ENCODE data around the gene PPIL6. TPM values are rescaled to one million over a fixed set of nuclear protein-coding genes. Genes with fewer than 3 reads are reported as not detected.
"Not testable (repeated sequence)": the region's sequence is repeated elsewhere in the genome, so short reads cannot be mapped to it uniquely, and the experiment has no call there.

The PPIL6 gene
- polyA plus RNA-seq, 3 donors, result 0.34 to 3.0 (median 1.2) TPM

DNA sequence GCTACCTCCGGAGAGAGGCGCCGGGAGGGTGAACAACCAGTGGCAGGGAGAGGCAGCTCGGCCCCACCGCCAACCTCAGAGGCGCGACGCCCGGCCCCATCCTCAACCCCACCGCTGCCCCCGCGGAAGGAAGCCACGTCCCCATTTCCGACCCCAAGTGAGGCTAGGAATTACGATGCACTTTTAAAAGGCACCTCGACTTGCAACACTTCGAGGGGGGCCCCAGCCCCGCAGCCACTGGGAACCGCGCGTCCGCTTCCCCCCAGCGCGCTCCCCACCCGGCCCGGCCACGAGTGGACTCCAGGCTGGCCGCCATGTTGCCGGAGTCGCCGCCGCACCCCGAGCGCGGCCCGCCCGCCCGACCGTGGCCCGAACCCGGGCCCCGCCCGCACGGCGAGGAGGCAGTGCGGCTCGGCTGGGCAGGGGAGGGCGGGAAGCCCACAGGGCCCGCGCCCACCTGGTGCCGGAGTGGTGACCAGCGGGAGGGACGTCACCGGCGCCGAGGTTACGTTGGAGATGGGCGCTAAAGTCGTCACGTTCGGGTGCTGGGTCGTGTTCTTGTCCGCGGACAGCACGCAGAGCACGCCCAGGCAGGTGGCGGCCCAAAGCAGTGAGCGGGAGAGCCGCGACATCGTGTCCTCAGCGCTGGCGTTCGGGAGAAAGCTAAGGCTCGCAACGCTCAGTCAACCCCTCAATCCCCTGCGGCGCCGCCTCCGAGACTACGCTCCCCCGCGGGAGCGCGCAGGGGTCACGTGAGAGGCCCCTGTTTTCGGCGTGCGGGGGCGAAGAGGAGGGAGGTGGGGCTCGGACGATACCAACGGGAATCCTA is 58.5 kb downstream of the PPIL6 start, which contains the start of gene CD164:
TSS of gene CD164 (minus strand) at position 721 of the 829 bp plus-strand sequence. CDS start at position 632, 89 bp downstream.
- H3K27ac ChIP-seq (ENCODE audit: low read depth, low read length), result peak within 1 kb of the TSS; percentile 94
- WGBS, 3 donors, result 0 to 1% (median 0%) methylated on average over 82 to 93 of the region's 93 CpGs

DNA sequence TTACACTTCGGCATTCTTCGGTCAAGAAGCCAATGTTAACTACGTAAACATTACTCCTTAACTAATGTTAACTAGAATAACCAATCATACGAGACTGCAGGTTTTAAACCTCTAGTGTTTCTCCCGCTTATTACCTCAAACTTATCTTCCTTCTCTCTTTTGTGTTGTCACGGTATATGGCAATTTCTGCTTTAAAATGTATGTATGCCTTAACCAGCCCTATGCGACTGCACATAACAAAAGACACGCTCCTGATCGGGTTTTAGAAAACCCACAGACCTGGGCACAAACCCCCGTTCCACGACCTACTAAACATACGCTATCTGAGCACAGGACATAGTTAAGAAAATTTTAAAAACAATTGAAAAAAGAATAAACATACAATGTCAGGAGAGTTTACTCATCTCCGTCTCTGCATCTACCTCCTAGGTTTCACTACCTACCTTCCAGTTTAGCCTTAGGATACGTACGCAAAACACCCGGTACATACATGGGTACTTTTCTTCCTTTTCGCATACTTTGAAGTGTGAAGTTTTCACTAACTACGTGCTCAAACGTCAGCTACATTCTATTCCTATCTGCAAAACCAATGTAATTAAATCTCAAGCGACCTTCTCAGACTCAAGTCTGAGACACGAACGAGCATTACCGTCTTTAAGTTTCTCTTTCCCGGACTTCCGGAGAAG is 59.2 kb downstream of the PPIL6 start:
- H3K27ac ChIP-seq (ENCODE audit: low read depth, low read length), result peak overlapping the region; percentile 94
- WGBS, 3 donors, result 0% methylated on average over 25 of the region's 25 CpGs

DNA sequence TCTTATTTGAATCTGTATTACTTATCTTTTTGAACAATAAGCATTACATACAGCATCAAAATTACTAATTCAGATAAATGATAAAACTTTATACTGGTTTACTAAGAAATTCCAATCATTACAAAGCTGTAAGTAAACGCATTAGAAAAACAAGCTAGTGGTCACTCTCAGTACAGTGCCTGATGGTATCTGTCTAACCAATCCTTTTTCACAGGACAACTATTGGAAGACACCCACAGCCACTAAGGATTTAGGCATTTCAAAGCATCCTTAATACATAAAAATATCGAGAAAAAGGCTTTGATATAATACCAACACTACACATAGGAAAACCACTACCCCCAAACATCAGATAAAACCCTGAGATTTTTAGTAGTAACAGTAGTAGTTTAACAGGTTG is 60.7 kb downstream of the PPIL6 start:
- 20 to 29% (median 26%) methylated on average over 2 of the region's 2 CpGs for WGBS, 3 donors
- no peak overlapping the region for H3K27ac ChIP-seq (ENCODE audit: low read depth, low read length)

DNA sequence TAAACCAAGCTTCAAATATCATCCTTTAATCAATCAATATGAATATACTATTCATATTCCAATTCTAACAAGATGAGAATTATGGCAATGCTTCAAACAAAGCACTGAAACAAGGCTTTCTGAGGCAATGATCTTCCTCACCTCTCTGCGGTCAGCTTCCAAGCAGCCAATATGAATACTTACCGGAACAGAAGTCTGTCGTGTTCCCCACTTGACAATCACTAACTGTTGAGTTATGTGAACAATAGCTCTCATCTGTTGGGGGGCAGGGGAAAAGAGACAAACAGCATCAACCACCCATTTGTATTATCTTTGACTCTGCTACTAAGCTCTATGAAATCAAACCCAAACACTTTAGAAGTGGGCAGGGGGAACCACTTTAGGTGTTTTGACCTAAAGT is 62.7 kb downstream of the PPIL6 start:
- 62 to 75% (median 62%) methylated on average over 3 of the region's 3 CpGs for WGBS, 3 donors

DNA sequence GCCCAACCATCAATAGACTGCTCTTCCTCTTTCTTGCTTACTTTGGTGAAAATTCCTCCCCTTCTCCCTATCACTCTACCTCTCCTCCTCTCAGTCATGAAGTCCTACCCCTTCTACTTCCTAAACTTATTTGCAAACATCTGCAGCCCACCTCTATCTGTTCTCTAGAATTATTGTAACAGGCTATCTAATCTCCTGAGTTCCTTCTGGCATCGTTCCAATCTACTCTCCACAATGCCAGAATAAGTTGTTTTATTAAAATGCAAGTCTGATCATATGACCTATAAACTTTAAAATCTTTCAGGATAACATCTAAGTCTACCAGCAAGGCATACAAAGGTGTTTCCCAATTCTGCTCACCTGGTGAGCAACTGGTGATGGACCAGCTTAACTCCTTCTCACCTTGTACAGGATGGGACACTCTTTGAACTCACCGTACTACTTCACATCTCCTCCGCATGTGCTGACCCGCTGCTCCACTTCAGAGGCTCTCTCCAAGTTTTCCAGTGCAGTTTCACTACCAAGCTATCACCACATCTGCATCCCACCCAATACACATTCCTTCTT is 66.0 kb downstream of the PPIL6 start:
- WGBS, 3 donors, result 75 to 82% (median 78%) methylated on average over 4 of the region's 4 CpGs
- H3K27ac ChIP-seq (ENCODE audit: low read depth, low read length), result no peak overlapping the region

More for the DNA sequence above, 62.7 kb downstream of the PPIL6 start:
- no peak overlapping the region for H3K27ac ChIP-seq (ENCODE audit: low read depth, low read length)

DNA sequence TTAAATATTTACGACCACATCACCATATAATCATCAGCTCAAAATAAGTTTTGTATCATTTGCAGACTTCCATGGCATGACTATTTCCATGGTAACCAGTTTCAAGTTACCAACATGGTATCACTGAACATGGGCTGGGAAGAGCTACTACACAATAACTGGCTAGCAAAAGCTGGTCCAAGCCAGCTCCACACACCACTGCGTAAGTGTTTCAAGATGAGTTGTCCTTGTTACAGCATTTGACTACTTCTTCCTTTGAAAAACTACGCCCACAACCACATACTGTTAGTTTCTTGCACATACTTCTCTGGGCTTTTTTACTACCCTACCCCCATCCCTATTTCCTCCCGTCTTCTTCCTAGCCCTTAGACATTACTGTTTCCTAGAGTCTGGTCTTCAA is 66.7 kb downstream of the PPIL6 start:
- WGBS, 3 donors, result 62 to 83% (median 66%) methylated on average over 4 of the region's 4 CpGs
- no peak overlapping the region for H3K27ac ChIP-seq (ENCODE audit: low read depth, low read length)

DNA sequence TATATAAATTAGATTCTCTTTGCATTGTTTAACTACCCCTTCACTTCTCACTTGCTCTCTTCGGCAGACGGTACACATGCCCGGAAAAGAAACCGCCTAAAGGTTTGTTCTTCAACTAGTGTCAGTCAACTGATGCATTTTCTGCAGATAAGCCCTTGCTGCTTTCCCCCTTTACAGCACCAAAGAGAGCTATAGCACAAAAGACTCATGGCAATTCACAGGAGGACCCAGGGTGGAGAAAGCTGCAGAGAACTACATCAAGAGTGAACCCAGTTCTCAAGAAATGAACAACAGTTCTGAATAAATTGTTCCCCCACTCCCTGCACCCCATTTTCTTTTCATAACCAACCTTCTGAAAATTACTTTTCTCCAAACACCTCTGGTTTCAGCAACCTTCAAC is 67.1 kb downstream of the PPIL6 start:
- no peak overlapping the region for H3K27ac ChIP-seq (ENCODE audit: low read depth, low read length)
- 73 to 79% (median 74%) methylated on average over 4 of the region's 4 CpGs for whole genome bisulfite sequencing, 3 donors

DNA sequence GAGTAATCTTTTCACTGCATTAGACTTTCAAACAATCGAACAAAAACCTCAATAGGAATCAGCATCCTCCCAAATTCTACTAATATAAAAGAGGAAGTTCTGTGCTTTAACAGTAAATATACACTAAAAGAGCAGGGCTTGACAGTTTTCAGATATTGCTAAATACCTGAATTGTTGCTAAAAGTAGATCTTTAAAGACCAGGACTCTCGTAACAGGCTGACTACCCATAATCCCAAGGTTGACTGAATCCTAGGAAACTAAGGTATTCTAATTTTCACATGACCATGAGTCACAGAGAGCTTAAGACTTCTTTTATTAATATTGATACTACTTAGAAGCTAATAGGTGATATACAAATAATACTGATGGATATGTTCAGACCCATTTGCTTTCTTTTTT is 68.3 kb downstream of the PPIL6 start:
- WGBS, 3 donors, result 39 to 76% (median 45%) methylated on average over 2 of the region's 2 CpGs
- H3K27ac ChIP-seq (ENCODE audit: low read depth, low read length), result no peak overlapping the region

DNA sequence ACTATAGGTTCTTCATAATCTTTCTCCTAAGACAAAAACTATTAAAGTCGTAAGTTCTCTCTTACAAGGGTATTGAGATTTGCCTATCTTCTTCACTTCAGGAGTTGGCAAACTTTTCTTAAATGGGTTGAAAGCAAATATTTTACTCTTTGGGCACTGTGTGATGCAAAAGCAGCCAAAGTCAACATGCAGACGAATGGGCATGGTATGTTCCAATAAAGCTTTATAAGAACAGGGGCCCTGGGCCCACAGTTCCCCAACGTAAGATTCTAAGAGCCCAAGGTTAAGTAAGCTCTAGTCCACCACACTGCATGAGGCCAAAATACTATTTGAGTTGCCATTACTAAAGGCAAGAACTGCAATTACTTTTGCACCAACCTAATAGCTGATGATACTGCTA is 69.6 kb downstream of the PPIL6 start:
- H3K27ac ChIP-seq (ENCODE audit: low read depth, low read length), result no peak overlapping the region
- WGBS, 3 donors, result 37 to 75% (median 68%) methylated on average over 3 of the region's 3 CpGs

DNA sequence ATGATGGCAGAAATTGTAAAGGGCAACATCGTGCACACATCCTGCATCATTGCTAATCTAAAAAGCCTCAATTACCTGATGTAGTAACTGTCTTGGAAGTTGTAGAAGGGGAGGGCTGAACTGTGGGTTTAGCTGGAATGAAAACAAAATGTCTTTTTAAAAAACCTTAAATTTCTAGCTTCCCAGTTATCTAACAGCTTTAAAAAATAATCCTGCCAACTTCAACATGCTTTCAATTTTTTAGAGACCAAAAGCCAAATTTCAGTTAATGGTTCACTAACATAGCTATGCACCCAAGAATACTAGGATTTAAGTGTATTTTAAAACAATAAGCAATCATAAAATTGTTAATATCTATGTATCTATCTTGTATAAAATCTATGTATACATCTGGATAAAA is 70.1 kb downstream of the PPIL6 start:
- 68 to 80% (median 77%) methylated on average over 1 of the region's 1 CpG for WGBS, 3 donors
- H3K27ac ChIP-seq (ENCODE audit: low read depth, low read length), result no peak overlapping the region

DNA sequence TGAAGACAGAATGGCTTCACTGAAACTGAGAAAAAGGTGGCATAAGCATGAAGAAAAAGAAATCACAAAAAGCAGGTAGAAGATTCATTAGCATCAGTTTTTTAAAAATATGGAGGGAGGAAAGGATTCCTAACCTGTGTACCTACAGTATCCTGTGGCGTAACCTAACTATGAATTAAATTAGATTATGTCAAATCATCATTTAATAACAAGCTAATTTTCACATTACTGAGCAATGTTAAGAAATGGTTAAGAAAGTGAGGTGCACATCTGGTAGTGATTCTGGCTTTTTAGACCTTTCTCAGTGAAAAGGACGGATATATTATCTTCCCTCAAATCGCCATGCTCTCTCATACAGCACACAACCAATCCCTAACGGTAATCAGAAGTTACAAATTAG is 70.7 kb downstream of the PPIL6 start:
- 85 to 94% (median 90%) methylated on average over 4 of the region's 4 CpGs for WGBS, 3 donors

DNA sequence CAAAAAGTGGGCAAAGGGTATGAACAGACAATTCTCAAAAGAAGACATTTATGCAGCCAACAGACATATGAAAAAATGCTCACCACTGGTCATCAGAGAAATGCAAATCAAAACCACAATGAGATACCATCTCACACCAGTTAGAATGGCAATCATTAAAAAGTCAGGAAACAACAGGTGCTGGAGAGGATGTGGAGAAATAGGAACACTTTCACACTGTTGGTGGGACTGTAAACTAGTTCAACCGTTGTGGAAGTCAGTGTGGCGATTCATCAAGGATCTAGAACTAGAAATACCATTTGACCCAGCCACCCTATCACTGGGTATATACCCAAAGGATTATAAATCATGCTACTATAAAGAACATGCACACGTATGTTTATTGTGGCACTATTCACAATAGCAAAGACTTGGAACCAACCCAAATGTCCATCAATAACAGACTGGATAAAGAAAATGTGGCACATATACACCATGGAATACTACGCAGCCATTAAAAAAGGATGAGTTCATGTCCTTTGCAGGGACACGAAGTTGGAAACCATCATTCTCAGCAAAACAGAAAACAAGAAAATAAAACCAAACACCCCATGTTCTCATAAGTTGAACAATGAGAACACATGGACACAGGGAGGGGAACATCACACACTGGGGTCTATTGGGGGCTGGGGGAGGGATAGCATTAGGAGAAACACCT is 75.9 kb downstream of the PPIL6 start:
- not testable (repeated sequence) for H3K27ac ChIP-seq (ENCODE audit: low read depth, low read length)
- 82 to 92% (median 87%) methylated on average over 5 of the region's 5 CpGs for WGBS, 3 donors

More for the DNA sequence above, 70.7 kb downstream of the PPIL6 start:
- H3K27ac ChIP-seq (ENCODE audit: low read depth, low read length), result no peak overlapping the region

DNA sequence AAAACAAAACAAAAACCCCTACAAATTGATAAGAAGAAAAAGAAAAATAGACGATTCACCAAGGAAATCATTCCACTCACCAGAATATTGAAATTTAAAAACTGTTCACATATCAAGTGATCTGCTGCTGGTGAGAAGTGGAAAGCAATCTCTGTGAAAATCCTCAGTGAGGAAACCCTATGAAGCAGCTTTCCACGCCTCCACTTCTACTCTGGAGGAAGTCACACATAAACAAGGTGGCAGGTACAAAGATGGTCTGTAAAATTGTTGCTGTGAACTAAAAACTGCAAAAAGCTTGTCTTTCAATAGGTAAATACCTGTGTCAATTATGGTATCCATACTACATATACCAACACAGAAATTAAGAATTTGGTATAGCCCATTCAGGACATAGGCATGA is 76.7 kb downstream of the PPIL6 start:
- WGBS, 3 donors, result 93 to 100% (median 98%) methylated on average over 2 of the region's 2 CpGs
- H3K27ac ChIP-seq (ENCODE audit: low read depth, low read length), result no peak overlapping the region

DNA sequence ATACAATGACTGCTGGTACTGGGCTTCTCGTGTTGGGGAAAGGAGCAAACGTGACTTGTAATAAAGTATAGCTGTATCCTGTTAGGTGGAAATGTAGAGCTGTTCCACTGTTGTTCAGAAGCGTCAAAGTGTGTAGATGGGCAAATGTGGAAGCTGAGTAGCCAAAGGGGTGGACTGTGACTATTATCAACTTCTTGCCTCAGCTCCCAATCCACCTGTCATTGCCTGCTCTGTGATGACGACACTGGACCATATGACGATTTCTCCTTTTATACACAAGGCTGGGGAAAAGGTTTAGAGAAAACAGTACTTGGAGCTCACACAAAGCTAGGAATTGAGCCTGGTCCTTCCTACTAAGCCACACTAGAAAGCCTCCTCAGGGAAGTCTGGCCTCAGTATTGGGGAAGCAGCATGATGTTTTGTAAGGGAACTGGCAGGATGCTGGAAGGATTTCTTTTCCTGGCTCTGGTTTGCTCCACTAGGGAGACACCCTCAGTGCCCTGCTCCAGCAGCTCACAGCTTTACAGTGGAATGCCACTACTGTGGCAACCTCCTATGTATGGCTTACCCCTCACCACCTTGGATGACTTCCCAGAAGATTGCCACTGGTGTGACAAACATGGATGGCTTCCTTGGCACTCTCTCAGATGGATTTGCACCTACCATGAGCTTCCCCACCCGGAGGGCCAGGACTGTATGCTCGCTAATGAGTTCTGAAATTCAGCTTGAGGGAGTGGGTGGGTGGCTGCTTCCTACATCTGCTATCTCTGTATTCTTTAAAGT is 78.1 kb downstream of the PPIL6 start:
- no peak overlapping the region for H3K27ac ChIP-seq (ENCODE audit: low read depth, low read length)
- WGBS, 3 donors, result 92 to 93% (median 92%) methylated on average over 7 of the region's 7 CpGs

DNA sequence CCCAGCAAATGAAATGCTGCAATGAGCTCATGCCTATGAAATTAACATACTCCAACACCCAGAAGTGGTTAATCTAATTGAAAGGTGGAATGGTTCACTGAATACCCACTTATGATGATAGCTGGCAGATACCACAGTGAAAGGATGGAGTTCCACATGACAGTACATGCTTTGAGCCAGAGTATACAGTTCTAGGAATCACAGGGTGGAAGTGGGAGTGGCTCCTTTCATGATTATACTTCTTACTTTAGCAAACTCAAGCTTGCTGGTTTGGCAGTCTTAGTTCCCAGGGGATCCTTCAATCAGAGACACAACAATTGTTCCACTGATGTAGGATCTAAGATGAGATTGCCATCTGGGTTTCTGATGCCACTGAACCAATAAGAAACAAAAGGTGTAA is 79.6 kb downstream of the PPIL6 start:
- H3K27ac ChIP-seq (ENCODE audit: low read depth, low read length), result no peak overlapping the region

DNA sequence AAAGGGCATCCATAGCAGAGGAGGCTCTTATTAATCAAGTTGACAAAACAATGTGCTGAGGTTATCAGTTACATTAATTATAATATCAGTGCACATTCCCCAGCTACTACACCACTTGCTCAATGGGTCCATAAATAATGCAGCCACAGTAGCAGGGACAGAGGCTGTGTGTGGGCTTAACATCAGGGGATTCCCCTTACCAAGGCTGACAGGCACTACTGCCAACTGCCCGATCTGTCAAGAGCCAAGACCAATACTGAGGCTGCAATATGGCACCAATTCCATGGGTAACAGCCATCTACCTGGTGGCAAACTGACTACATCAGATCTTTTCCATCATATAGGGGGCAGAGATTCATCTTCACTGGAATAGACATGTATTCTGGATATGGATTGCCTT is 80.1 kb downstream of the PPIL6 start:
- 87 to 94% (median 93%) methylated on average over 1 of the region's 1 CpG for WGBS, 3 donors
- H3K27ac ChIP-seq (ENCODE audit: low read depth, low read length), result no peak overlapping the region

DNA sequence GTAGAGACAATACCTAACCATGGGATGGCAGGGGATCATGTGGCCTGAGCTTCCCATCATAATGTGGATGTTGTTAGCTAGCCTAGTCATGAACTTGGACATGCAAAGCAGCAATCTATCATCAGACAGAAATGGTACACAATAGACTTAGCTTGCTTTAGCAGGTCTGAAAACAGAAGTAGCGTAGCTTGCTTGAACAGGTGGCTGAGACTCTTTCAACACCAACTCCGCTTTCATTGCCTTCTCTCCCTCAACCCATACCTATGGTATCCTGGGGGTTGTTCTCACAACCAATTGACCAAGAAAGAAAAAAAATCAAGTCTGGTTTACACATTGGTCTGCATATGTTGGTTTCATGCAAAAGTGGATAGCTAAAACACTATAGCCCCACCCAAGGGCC is 81.2 kb downstream of the PPIL6 start:
- H3K27ac ChIP-seq (ENCODE audit: low read depth, low read length), result no peak overlapping the region
- WGBS, 3 donors, result 97 to 100% (median 98%) methylated on average over 2 of the region's 2 CpGs

DNA sequence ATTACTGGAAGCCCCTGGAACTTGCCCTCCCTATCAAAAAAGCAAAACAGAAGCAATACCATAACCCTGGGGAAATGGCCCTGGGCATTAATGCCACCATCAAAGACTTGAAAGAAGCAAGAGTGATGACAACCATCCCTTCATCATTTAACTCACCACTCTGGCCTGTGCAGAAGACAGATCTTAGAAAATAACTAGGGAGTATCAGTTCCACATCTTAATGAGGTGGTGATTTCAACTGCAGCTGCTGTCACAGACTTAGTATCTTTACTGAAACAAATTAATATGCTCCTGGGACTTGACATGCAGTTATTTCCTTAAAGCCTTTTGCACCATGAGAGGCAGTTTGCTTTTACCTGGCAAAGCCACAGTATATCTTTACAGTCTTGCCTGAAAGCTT is 82.2 kb downstream of the PPIL6 start:
- H3K27ac ChIP-seq (ENCODE audit: low read depth, low read length), result no peak overlapping the region

Measured in adipose tissue (tissue), 3 donors.